HCT116 (cell line): ENCODE measurements around the gene CC2D1A. TPM values are rescaled to one million over a fixed set of nuclear protein-coding genes. Genes with fewer than 3 reads are reported as not detected.

Source experiments
- ATAC-seq: fragments of 200-7000 bp; cut with Tn5 transposase; 2 replicates; pipeline ENCODE4 v1.9.1; 2020; ENCODE audit warnings: mild to moderate bottlenecking, moderate library complexity
- BruUV-seq: library from RNA; stranded (reverse); fragments of 400-500 nt; replicated peaks from 2 replicates; lab custom pipeline; 2021; lab: Mats Ljungman, UMichigan
- CTCF ChIA-PET: fragments of 300-600 bp; sonication (Branson Sonifier 250); formaldehyde crosslinking; loops from one replicate; lab custom pipeline; 2021; ENCODE audit warnings: antibody characterized with exemption; lab: Charles Lee
- POLR2A ChIA-PET: fragments of 300-600, 350-600 bp; sonication (Branson Sonifier 250); formaldehyde crosslinking; loops from one replicate; lab custom pipeline; 2021; ENCODE audit warnings: antibody characterized with exemption; lab: Charles Lee
- RAD21 ChIA-PET, 2 experiments: fragments of 300-600 bp; sonication (Branson Sonifier 250); formaldehyde crosslinking; loops; one replicate each; lab custom pipeline; 2023; ENCODE audit warnings: low total read pairs in 2 of 2; ENCODE audit not compliant: uncharacterized antibody in 2 of 2, unreplicated experiment in 2 of 2, low non-redundant PET in 1 of 2; lab: Charles Lee
- DNase-seq: peaks from one replicate; pipeline ENCODE4 v3.0.0-alpha.2; 2010; ENCODE audit warnings: low read depth, low spot score
- H2AFZ ChIP-seq: fragments of 200-600 bp; shearing (Covaris generic), sonication (generic); 2 replicates; pipeline ENCODE4 v1.6.1; 2017; ENCODE audit warnings: low read depth, mixed run types, mixed read lengths, antibody characterized with exemption, low read length; ENCODE audit not compliant: poor library complexity, severe bottlenecking
- H3K27ac ChIP-seq: 2 replicates; pipeline ENCODE4 v1.5.1; 2012; ENCODE audit warnings: low read depth, low read length
- H3K27me3 ChIP-seq: fragments of 200-600 bp; sonication (generic); 2 replicates; pipeline ENCODE4 v1.6.1; 2016; ENCODE audit warnings: mixed run types, low read length, mixed read lengths; ENCODE audit not compliant: insufficient read depth
- H3K36me3 ChIP-seq, 2 experiments: fragments of 200-500 bp in 1 of 2; fragments of 200-600 bp in 1 of 2; sonication (Bioruptor generic) in 1 of 2; sonication (generic) in 1 of 2; 2 replicates each; pipeline versions ENCODE4 v1.5.1 to v1.6.1; 2014 to 2016; ENCODE audit warnings: low read length in 2 of 2, inconsistent platforms in 1 of 2, mixed read lengths in 1 of 2, mixed run types in 1 of 2; ENCODE audit not compliant: insufficient read depth in 2 of 2, control insufficient read depth in 1 of 2
- H3K4me1 ChIP-seq, 2 experiments: fragments of 200-600 bp in 1 of 2; sonication (generic) in 1 of 2; 2 replicates each; pipeline versions ENCODE4 v1.5.1 to v1.6.1; 2012 to 2017; ENCODE audit warnings: low read length in 2 of 2, inconsistent platforms in 1 of 2, mild to moderate bottlenecking in 1 of 2, mixed read lengths in 1 of 2, mixed run types in 1 of 2, moderate library complexity in 1 of 2; ENCODE audit not compliant: insufficient read depth in 2 of 2, control insufficient read depth in 1 of 2
- H3K4me2 ChIP-seq: fragments of 200-600 bp; sonication (generic); 2 replicates; pipeline ENCODE4 v1.6.1; 2017; ENCODE audit warnings: mixed run types, low read length, mixed read lengths
- H3K4me3 ChIP-seq, 2 experiments: fragments of 200-600 bp in 1 of 2; sonication (generic) in 1 of 2; replicated peaks in 1 of 2; 2 replicates each; pipeline ENCODE4 v1.5.1; 2011 to 2016; ENCODE audit warnings: low read length in 2 of 2, control low read depth in 1 of 2, low read depth in 1 of 2, mild to moderate bottlenecking in 1 of 2, mixed read lengths in 1 of 2, mixed run types in 1 of 2
- H3K79me2 ChIP-seq: fragments of 200-600 bp; sonication (generic); 2 replicates; pipeline ENCODE4 v1.6.1; 2017; ENCODE audit warnings: mild to moderate bottlenecking, mixed run types, low read length, moderate library complexity, mixed read lengths; ENCODE audit not compliant: insufficient read depth
- H3K9ac ChIP-seq: fragments of 200-600 bp; sonication (generic); 2 replicates; pipeline ENCODE4 v1.6.1; 2016; ENCODE audit warnings: low read length, mixed read lengths
- H3K9me2 ChIP-seq: fragments of 200-600 bp; sonication (generic), shearing (Covaris generic); 2 replicates; pipeline ENCODE4 v1.6.1; 2017; ENCODE audit warnings: mixed run types, mild to moderate bottlenecking, moderate library complexity; ENCODE audit not compliant: insufficient read depth
- H3K9me3 ChIP-seq, 2 experiments: fragments of 200-500 bp in 1 of 2; fragments of 200-600 bp in 1 of 2; sonication (Bioruptor generic) in 1 of 2; sonication (generic) in 1 of 2; 2 replicates each; pipeline ENCODE4 v1.6.1; 2014 to 2017; ENCODE audit warnings: low read length in 2 of 2, mixed read lengths in 2 of 2, inconsistent platforms in 1 of 2, low read depth in 1 of 2, mild to moderate bottlenecking in 1 of 2, mixed run types in 1 of 2, moderate library complexity in 1 of 2; ENCODE audit not compliant: control insufficient read depth in 1 of 2, insufficient read depth in 1 of 2
- H4K20me1 ChIP-seq: fragments of 200-600 bp; sonication (generic), shearing (Covaris generic); 2 replicates; pipeline ENCODE4 v1.6.1; 2017; ENCODE audit warnings: mixed run types, mild to moderate bottlenecking, moderate library complexity; ENCODE audit not compliant: insufficient read depth
- ATF3 ChIP-seq: IDR thresholded peaks from 2 replicates; pipeline ENCODE4 v1.6.1; 2012
- CBX3 ChIP-seq: IDR thresholded peaks from 2 replicates; pipeline ENCODE4 v1.6.1; 2012; ENCODE audit warnings: low read depth
- CTCF ChIP-seq, 3 experiments: fragments of 200-600 bp in 1 of 3; sonication (generic) in 1 of 3; IDR thresholded peaks in 2 of 3; conservative IDR thresholded peaks in 1 of 3; 2 replicates each; pipeline ENCODE4 v1.5.1; 2012 to 2017; ENCODE audit warnings: low read depth in 2 of 3, low read length in 2 of 3, antibody characterized with exemption in 1 of 3, borderline replicate concordance in 1 of 3, control low read depth in 1 of 3, mild to moderate bottlenecking in 1 of 3, mixed read lengths in 1 of 3, mixed run types in 1 of 3, moderate library complexity in 1 of 3; ENCODE audit not compliant: insufficient read depth in 1 of 3
- EGR1 ChIP-seq: IDR thresholded peaks from 2 replicates; pipeline ENCODE4 v1.6.1; 2012; ENCODE audit warnings: low read depth
- ELF1 ChIP-seq: IDR thresholded peaks from 2 replicates; pipeline ENCODE4 v1.6.1; 2012; ENCODE audit warnings: low read depth, borderline replicate concordance
- JUND ChIP-seq: IDR thresholded peaks from 2 replicates; pipeline ENCODE4 v1.6.1; 2012
- MAX ChIP-seq: IDR thresholded peaks from 2 replicates; pipeline ENCODE4 v1.6.1; 2012
- POLR2A ChIP-seq: IDR thresholded peaks from 2 replicates; pipeline ENCODE4 v1.7.0; 2011; ENCODE audit warnings: borderline replicate concordance; ENCODE audit not compliant: insufficient read depth, insufficient read length; ENCODE audit errors: extremely low read depth
- POLR2AphosphoS5 ChIP-seq: IDR thresholded peaks from 2 replicates; pipeline ENCODE4 v1.6.1; 2011; ENCODE audit warnings: mild to moderate bottlenecking, low read depth, low read length, moderate library complexity
- RAD21 ChIP-seq: IDR thresholded peaks from 2 replicates; pipeline ENCODE4 v1.6.1; 2012; ENCODE audit warnings: low read depth, mild to moderate bottlenecking
- REST ChIP-seq: IDR thresholded peaks from 2 replicates; pipeline ENCODE4 v1.6.1; 2012; ENCODE audit warnings: low read depth
- TCF7L2 ChIP-seq: IDR thresholded peaks from 2 replicates; pipeline ENCODE4 v1.7.0; 2011; ENCODE audit warnings: borderline replicate concordance, inconsistent platforms; ENCODE audit not compliant: insufficient read depth, insufficient read length; ENCODE audit errors: extremely low read depth
- ZNF274 ChIP-seq: fragments of 200-500 bp; sonication (Bioruptor generic); IDR thresholded peaks from 2 replicates; pipeline ENCODE4 v1.6.1; 2014; ENCODE audit warnings: mild to moderate bottlenecking, low read depth, low read length, inconsistent platforms
- intact Hi-C: fragments of 100-400 bp; cut with micrococcal nuclease; formaldehyde crosslinking; loops from 2 replicates; pipeline ENCODE4 v1.10.0; 2022
- total RNA-seq: library from RNA; stranded (reverse); gene quantifications from one replicate; pipeline ENCODE4 v1.2.1, GENCODE V29; 2021; ENCODE audit not compliant: unreplicated experiment

The CC2D1A gene
- total RNA-seq, 1 experiment from 2014 or later = 51.5 TPM

- ATAC-seq (no peak), DNase-seq (no peak)
- intact Hi-C loops = no loop called here
- Histone ChIP-seq H3K9me3 (no peaks in the 10 kb centered on the region), H4K20me1 (no peaks in the 10 kb centered on the region), H3K9me2 (no peaks in the 10 kb centered on the region), H3K4me3 (no peak overlapping the region), H3K27ac (no peak overlapping the region), H3K9ac (no peak overlapping the region), H3K79me2 (no peaks in the 10 kb centered on the region), H3K27me3 (no peaks in the 10 kb centered on the region), H2AFZ (no peak overlapping the region), H3K4me1 (no peaks in the 10 kb centered on the region), H3K4me2 (no peak overlapping the region), H3K36me3 (peaks cover 3 to 6% of the 10 kb centered on the region in 2 experiments; a peak in 2 of 4 replicates)
- POLR2A ChIA-PET = no interaction called here
- TF ChIP-seq JUND = no peak
- BruUV-seq = no TSS peak
- RAD21 ChIA-PET = no interaction called here
- CTCF ChIA-PET = interaction anchor here (0.6 kb wide), 1 partner anchor 18 kb away, joined by 3 read pairs; no protein-coding TSS in a partner anchor
Measured at GRCh38 chr19:13929340-13929739, 23.3 kb downstream of the CC2D1A start.

- ATAC-seq (no peak), DNase-seq (no peak)
- Histone ChIP-seq H3K4me2 (no peak overlapping the region), H3K9me3 (no peaks in the 10 kb centered on the region), H3K27me3 (no peaks in the 10 kb centered on the region), H3K4me1 (no peaks in the 10 kb centered on the region), H2AFZ (no peak overlapping the region), H3K79me2 (no peaks in the 10 kb centered on the region), H3K4me3 (no peak overlapping the region), H3K9ac (no peak overlapping the region), H3K36me3 (peaks cover 3 to 6% of the 10 kb centered on the region in 2 experiments; a peak in 2 of 4 replicates), H3K9me2 (no peaks in the 10 kb centered on the region), H4K20me1 (no peaks in the 10 kb centered on the region), H3K27ac (no peak overlapping the region)
- ChIA-PET POLR2A (no interaction called here), CTCF (interaction anchor here (0.6 kb wide), 1 partner anchor 19 kb away, joined by 3 read pairs; no protein-coding TSS in a partner anchor), RAD21 (no interaction called here)
- intact Hi-C loops = no loop called here
- no TSS peak for BruUV-seq
- TF ChIP-seq MAX (no peak), JUND (no peak), POLR2AphosphoS5 (no peak), CBX3 (no peak), ZNF274 (no peak), RAD21 (no peak), POLR2A (no peak), TCF7L2 (no peak), ELF1 (no peak), REST (no peak), EGR1 (no peak), ATF3 (no peak), CTCF (IDR thresholded peaks at IDR 0.05 in 2 of 3, conservative IDR thresholded peaks at IDR 0.05 in 1 of 3; ENCODE audit: borderline replicate concordance in 1 of 3, insufficient read depth in 1 of 3, low read depth in 2 of 3, low read length in 2 of 3) (no peak)
Measured at GRCh38 chr19:13929956-13930355, 24.0 kb downstream of the CC2D1A start.
